GM13977 (cell line): ENCODE data around the gene OR52I1.

ENCODE experiments used
- DNase-seq: peaks from one replicate; pipeline ENCODE4 v3.0.0; 2012; ENCODE audit warnings: low spot score
- in situ Hi-C: fragments of 300-500 bp; cut with MboI; formaldehyde crosslinking; loops from one replicate; pipeline ENCODE4 v1.12.0; 2022; ENCODE audit warnings: low sequenced_read_pairs, low pct_unique_long_range_greater_than_20kb, mixed read lengths, inconsistent platforms; ENCODE audit not compliant: unreplicated experiment
- TF ChIP-seq, protein P1 (sequence below): IDR thresholded peaks from 2 replicates; pipeline ENCODE4 v1.5.1; 2012; ENCODE audit warnings: mild to moderate bottlenecking, control low read depth; ENCODE audit not compliant: insufficient read depth; ENCODE audit errors: extremely low read depth, missing control alignments

OR52I1 gene, protein sequence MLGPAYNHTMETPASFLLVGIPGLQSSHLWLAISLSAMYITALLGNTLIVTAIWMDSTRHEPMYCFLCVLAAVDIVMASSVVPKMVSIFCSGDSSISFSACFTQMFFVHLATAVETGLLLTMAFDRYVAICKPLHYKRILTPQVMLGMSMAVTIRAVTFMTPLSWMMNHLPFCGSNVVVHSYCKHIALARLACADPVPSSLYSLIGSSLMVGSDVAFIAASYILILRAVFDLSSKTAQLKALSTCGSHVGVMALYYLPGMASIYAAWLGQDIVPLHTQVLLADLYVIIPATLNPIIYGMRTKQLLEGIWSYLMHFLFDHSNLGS

DNA sequence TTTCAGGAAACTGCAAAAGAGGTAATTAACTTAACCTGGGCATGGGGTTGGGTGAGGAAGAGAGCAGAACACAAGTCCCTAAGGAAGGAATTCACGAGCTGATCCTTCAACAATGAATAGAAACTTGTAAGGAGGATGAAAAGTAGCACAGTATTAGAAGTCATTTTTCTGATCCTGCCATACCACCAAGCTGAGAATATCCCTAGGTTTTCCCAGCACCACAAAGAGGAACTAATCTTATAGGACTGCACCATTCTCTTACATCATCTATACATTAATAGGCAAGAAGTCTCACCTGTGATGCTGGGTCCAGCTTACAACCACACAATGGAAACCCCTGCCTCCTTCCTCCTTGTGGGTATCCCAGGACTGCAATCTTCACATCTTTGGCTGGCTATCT lies at the start of gene OR52I1:
TSS of gene OR52I1 (plus strand) at position 301 of the 400 bp plus-strand sequence. CDS start at position 301, 0 bp downstream.
- TF ChIP-seq, protein P1, sequence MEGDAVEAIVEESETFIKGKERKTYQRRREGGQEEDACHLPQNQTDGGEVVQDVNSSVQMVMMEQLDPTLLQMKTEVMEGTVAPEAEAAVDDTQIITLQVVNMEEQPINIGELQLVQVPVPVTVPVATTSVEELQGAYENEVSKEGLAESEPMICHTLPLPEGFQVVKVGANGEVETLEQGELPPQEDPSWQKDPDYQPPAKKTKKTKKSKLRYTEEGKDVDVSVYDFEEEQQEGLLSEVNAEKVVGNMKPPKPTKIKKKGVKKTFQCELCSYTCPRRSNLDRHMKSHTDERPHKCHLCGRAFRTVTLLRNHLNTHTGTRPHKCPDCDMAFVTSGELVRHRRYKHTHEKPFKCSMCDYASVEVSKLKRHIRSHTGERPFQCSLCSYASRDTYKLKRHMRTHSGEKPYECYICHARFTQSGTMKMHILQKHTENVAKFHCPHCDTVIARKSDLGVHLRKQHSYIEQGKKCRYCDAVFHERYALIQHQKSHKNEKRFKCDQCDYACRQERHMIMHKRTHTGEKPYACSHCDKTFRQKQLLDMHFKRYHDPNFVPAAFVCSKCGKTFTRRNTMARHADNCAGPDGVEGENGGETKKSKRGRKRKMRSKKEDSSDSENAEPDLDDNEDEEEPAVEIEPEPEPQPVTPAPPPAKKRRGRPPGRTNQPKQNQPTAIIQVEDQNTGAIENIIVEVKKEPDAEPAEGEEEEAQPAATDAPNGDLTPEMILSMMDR = no peak
- DNase-seq = no peak
- in situ Hi-C loops = no loop called here

DNA sequence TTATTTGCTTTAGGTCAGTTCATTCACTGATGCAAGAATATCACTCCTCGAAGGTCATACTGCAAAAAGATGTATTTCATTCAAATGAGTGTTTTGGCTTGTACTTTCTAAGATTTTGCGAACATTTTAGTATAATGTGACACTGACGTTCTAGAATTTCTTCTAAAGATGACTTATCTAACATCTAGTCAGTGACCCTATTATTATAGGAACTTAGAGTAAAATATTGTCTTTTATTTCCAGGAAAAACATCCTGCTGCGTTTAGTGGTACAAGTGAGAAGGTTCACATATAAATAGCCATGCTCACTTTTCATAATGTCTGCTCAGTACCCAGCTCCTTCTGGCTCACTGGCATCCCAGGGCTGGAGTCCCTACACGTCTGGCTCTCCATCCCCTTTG lies 48.9 kb upstream of the OR52I1 start, which contains the start of gene OR52M1:
TSS of gene OR52M1 (plus strand) at position 301 of the 400 bp plus-strand sequence. CDS start at position 301, 0 bp downstream.
- in situ Hi-C loops = loop anchor here (5.0 kb wide), 1 partner anchor 353 kb away; no protein-coding TSS in a partner anchor
- TF ChIP-seq, protein P1 = no peak

DNA sequence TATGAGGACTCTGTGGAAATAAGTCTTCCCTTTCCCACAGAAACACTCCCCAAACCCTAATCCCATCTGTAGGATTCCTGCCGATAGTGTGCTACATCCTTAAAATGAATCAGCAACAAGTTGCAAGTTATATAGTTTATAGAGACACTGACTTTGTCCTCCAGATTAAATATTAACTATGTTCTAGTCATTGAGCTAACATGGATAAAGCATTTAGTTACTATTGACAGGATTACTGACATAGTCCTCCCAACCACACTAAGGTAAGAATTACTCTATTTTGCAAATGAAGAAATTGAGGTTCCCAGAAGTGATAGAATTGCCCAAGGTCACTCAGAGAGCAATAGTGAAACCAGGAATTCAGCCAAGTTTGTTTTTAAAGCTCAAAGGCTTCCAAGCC lies 47.0 kb upstream of the OR52I1 start:
- no peak for DNase-seq
- in situ Hi-C loops = no loop called here
- TF ChIP-seq, protein P1 = no peak

More for the DNA sequence above, 48.9 kb upstream of the OR52I1 start, which contains the start of gene OR52M1:
- no peak for DNase-seq

DNA sequence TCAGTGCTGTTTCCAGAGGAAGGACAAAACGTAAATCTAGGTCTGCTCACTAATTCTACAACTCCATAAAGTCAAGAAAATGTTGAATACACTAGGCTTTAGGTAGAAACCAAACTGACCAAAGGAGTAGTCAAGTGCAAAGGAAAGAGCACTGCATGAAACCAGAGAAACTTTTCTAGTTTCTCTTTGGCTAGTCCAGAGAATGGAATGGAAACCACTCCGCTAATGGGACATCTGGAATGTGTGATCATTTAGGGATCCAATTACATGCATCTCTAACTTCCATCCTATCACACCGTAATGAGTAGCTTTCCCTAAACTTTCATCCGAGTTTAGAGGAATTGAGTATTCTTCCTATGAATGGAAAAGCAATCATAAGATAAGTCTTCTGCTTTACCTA lies 46.4 kb upstream of the OR52I1 start:
- in situ Hi-C loops = no loop called here
- TF ChIP-seq, protein P1 = no peak
- no peak for DNase-seq

DNA sequence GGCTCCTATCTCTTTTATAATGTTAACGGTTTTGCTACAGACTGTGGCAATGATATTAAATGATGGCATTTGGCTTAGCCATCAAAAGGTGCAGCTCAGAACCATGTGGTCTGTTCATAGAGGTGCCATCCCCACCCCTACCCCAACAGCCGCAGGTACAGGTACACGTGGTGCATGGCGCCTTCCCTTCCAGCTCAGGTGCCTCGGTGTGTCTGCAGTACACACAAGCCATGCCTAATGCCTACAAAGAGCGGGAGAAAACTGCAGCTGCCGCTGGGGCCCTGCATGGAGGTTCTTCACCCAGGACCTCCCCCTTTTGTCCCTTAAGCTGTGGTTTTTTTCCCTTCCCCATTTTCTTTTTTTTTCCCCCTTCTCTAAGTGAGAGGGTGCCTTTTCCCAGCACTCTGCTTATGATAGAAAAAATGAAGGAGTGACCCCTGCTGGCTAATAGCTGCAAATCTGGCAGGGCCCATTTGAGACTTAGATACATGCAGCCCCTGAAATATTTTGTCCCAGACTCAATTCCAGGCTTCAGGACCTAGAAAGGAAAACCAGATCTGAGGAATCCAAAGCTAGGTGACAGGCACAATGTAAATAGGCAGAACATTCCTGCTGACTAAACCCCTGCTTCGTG lies 42.4 kb upstream of the OR52I1 start:
- TF ChIP-seq, protein P1 = peak; percentile 47
- no peak for DNase-seq
- in situ Hi-C loops = no loop called here

DNA sequence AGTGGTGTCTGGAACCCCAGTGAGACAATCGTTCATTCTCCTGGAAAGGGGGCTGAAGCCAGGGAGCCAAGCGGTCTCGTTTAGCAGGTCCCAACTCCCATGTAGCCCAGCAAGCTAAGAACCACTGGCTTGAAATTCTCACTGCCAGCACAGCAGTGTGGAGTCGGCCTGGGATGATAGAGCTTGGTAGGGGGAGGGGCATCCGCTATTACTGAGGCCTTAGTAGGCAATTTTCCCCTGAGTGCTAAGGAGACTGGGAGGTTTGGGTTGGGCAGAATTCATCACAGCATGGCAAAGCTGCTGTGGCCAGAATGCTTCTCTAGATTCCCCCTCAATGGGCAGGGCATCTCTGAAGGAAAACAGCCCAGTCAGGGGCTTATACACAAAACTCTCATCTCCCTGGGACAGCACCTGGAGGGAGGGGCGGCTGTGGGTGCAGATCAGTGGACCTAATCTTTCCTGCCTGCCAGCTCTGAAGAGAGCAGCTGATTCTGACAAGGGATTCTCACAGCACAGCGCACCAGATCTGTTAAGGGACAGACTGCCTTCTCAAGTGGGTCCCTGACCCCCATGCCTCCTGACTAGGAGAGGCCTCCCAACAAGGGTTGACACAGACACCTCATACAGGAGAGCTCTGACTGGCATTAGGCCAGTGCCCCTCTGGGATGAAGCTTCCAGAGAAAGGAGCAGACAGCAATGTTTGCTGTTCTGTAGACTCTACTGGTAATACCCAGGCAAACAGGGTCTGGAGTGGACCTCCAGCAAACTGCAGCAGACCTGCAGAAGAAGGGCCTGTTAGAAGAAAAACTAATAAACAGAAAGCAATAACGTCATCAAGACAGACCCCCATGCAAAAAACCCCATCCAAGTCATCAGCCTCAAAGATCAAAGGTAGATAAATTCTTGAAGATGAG lies 34.1 kb upstream of the OR52I1 start:
- DNase-seq = no peak
- in situ Hi-C loops = no loop called here
- TF ChIP-seq, protein P1 = no peak
